Kidney (tissue), 14 donors: ENCODE measurements around the gene PRR33. TPM values are rescaled to one million over a fixed set of nuclear protein-coding genes. Genes with fewer than 3 reads are reported as not detected.
"Not testable (repeated sequence)": the region's sequence is repeated elsewhere in the genome, so short reads cannot be mapped to it uniquely, and the experiment has no call there.

Source experiments
- DNase-seq, 5 donors: peaks; one replicate each; pipeline ENCODE4 v3.0.0-alpha.2; 2013 to 2020
- FAIRE-seq: peaks from 2 replicates; lab custom pipeline; 2012; peaks lifted over from hg19 to GRCh38; lab: Jason Lieb, UNC
- H3K27ac ChIP-seq, 2 donors: one replicate each; pipeline ENCODE4 v1.7.0; 2013; ENCODE audit warnings: low read depth in 2 of 2, low read length in 2 of 2, inconsistent platforms in 1 of 2
- H3K27me3 ChIP-seq: one replicate; pipeline ENCODE4 v1.7.1; 2013; ENCODE audit warnings: low read length, inconsistent platforms; ENCODE audit not compliant: control insufficient read depth, insufficient read depth
- H3K36me3 ChIP-seq, 3 donors: one replicate each; pipeline versions ENCODE4 v1.7.0 to v1.7.1; 2013; ENCODE audit warnings: low read length in 3 of 3, control low read depth in 1 of 3, inconsistent platforms in 1 of 3; ENCODE audit not compliant: insufficient read depth in 3 of 3, control insufficient read depth in 2 of 3
- H3K4me1 ChIP-seq, 3 donors: one replicate each; pipeline versions ENCODE4 v1.7.0 to v1.7.1; 2013; ENCODE audit warnings: low read length in 3 of 3, inconsistent platforms in 1 of 3, low read depth in 1 of 3; ENCODE audit not compliant: control insufficient read depth in 2 of 3, insufficient read depth in 2 of 3
- H3K4me3 ChIP-seq, 3 donors: one replicate each; pipeline versions ENCODE4 v1.7.0 to v1.8.1; 2013; ENCODE audit warnings: low read length in 3 of 3, control low read depth in 1 of 3, inconsistent platforms in 1 of 3
- H3K9ac ChIP-seq, 3 donors: one replicate each; pipeline versions ENCODE4 v1.7.0 to v1.7.1; 2013; ENCODE audit warnings: low read length in 3 of 3, control low read depth in 1 of 3, inconsistent platforms in 1 of 3
- H3K9me3 ChIP-seq, 3 donors: one replicate each; pipeline versions ENCODE4 v1.7.0 to v1.7.1; 2013; ENCODE audit warnings: low read length in 3 of 3, control low read depth in 1 of 3, inconsistent platforms in 1 of 3; ENCODE audit not compliant: control insufficient read depth in 2 of 3, insufficient read depth in 1 of 3
- CTCF ChIP-seq: IDR thresholded peaks from 3 replicates; pipeline ENCODE4 v1.5.1; 2012; ENCODE audit warnings: mild to moderate bottlenecking, moderate library complexity, borderline replicate concordance; ENCODE audit not compliant: insufficient read depth; ENCODE audit errors: extremely low read depth
- intact Hi-C: fragments of 100-400 bp; cut with DNase I; formaldehyde crosslinking; loops from one replicate; pipeline ENCODE4 v1.11.1; 2022
- polyA plus RNA-seq: library from polyadenylated mRNA; stranded (reverse); fragments of 350-450 nt; fragmentation: Illumina TruSeq; extraction: RNeasy Lipid Tissue Mini Kit (QIAGEN cat#74804); gene quantifications from one replicate; pipeline ENCODE4 v1.2.3, GENCODE V29; 2014; ENCODE audit warnings: low read depth, low replicate concordance; ENCODE audit not compliant: insufficient read depth
- total RNA-seq: library from RNA; stranded (reverse); fragmentation: NEBNext Ultra II Directional; extraction: Animal tissue kit (Norgen Biotek cat#: 25700); gene quantifications from one replicate; pipeline ENCODE4 v1.2.1, GENCODE V29; 2021
- donor health status: control.
- donor health status: control.
- donor health status: control.
- donor health status: control.
- donor health status: control.
- donor health status: DM: yes; HTN: yes; CAD: no.
- donor health status: Normal renal cell carcinoma (clear cell type).

Gene PRR33
- total and polyA plus RNA-seq, 2 donors from 2014 or later, result not detected

GRCh38 chr11:1888811-1889210, 2.9 kb downstream of the PRR33 start:
- intact Hi-C loops, result no loop called here
- Histone ChIP-seq H3K9me3 (no peaks in the 10 kb centered on the region), H3K4me3 (no peak overlapping the region), H3K4me1 (no peaks in the 10 kb centered on the region), H3K27ac (no peak overlapping the region), H3K27me3 (no peaks in the 10 kb centered on the region), H3K9ac (no peak overlapping the region), H3K36me3 (no peaks in the 10 kb centered on the region)
- TF ChIP-seq CTCF, result no peak
- peak in 1 of 5 donors; percentile 47 for DNase-seq
- FAIRE-seq, result no peak

GRCh38 chr11:1888347-1888753, 3.3 kb downstream of the PRR33 start:
- no peaks in the 10 kb centered on the region for H3K4me1 ChIP-seq
- no peak overlapping the region for H3K4me3 ChIP-seq
- FAIRE-seq, result no peak
- no peak overlapping the region for H3K27ac ChIP-seq
- intact Hi-C loops, result no loop called here
- H3K27me3 ChIP-seq, result no peaks in the 10 kb centered on the region
- H3K9ac ChIP-seq, result no peak overlapping the region
- TF ChIP-seq CTCF, result no peak
- peak in 1 of 5 donors; percentile 68 for DNase-seq
- no peaks in the 10 kb centered on the region for H3K36me3 ChIP-seq
- H3K9me3 ChIP-seq, result no peaks in the 10 kb centered on the region

- DNase-seq (peak in 1 of 5 donors; percentile 56), FAIRE-seq (no peak)
- intact Hi-C loops, result no loop called here
- H3K36me3 ChIP-seq, result no peaks in the 10 kb centered on the region
- H3K27ac ChIP-seq, result no peak overlapping the region
- H3K4me1 ChIP-seq, result no peaks in the 10 kb centered on the region
- no peak overlapping the region for H3K4me3 ChIP-seq
- no peaks in the 10 kb centered on the region for H3K27me3 ChIP-seq
- no peak for TF ChIP-seq CTCF
- H3K9me3 ChIP-seq, result no peaks in the 10 kb centered on the region
- H3K9ac ChIP-seq, result no peak overlapping the region
Measured at GRCh38 chr11:1887451-1888346, 4.0 kb downstream of the PRR33 start.

- intact Hi-C loops, H3K9me3 ChIP-seq, H3K9ac ChIP-seq, H3K27ac ChIP-seq, H3K4me1 ChIP-seq, H3K27me3 ChIP-seq, DNase-seq, H3K36me3 ChIP-seq, H3K4me3 ChIP-seq, FAIRE-seq: not testable (repeated sequence)
Measured at GRCh38 chr11:1886551-1886950, 5.1 kb downstream of the PRR33 start.
